SK-N-SH (cell line): ENCODE results near the gene STYXL1. TPM values are rescaled to one million over a fixed set of nuclear protein-coding genes. Genes with fewer than 3 reads are reported as not detected.
A peak's percentile ranks its signal among the peaks of the same experiment; 100 is the strongest.

Experiments
- CTCF ChIA-PET: fragments of 300-600, 350-600 bp; formaldehyde crosslinking; extraction: SDS; loops from one replicate; lab custom pipeline; 2021; lab: Yijun Ruan, JAX
- POLR2A ChIA-PET: fragments of 350-600 bp; sonication (Branson Sonifier 250); formaldehyde crosslinking; extraction: SDS; loops from one replicate; lab custom pipeline; 2020; ENCODE audit warnings: antibody characterized with exemption, inconsistent platforms; lab: Yijun Ruan, JAX
- DNase-seq: peaks from one replicate; pipeline ENCODE4 v3.0.0; 2012
- H2AFZ ChIP-seq: fragments of 200-600 bp; sonication (generic); 2 replicates; pipeline ENCODE4 v1.8.1; 2016; ENCODE audit warnings: antibody characterized with exemption, mild to moderate bottlenecking, low read depth
- H3F3A ChIP-seq: fragments of 200-600 bp; sonication (generic); replicated peaks from 2 replicates; pipeline ENCODE3; 2016; ENCODE audit warnings: antibody characterized with exemption, mild to moderate bottlenecking; ENCODE audit not compliant: insufficient read depth
- H3K27ac ChIP-seq, 2 experiments: fragments of 200-500 bp in 1 of 2; fragments of 200-600 bp in 1 of 2; sonication (Bioruptor generic) in 1 of 2; sonication (generic), shearing (Covaris generic) in 1 of 2; 2 replicates each; pipeline versions ENCODE4 v1.5.1 to v1.6.1; 2014 to 2016; ENCODE audit warnings: low read depth in 2 of 2, inconsistent platforms in 1 of 2, low read length in 1 of 2, mild to moderate bottlenecking in 1 of 2, mixed read lengths in 1 of 2
- H3K27me3 ChIP-seq: fragments of 200-600 bp; sonication (generic), shearing (Covaris generic); 2 replicates; pipeline ENCODE4 v1.6.1; 2016; ENCODE audit warnings: mixed run types; ENCODE audit not compliant: insufficient read depth
- H3K36me3 ChIP-seq, 2 experiments: fragments of 200-500 bp in 1 of 2; fragments of 200-600 bp in 1 of 2; sonication (Bioruptor generic) in 1 of 2; sonication (generic) in 1 of 2; replicated peaks in 1 of 2; 2 replicates each; pipeline versions ENCODE3 to v1.5.1; 2014 to 2016; ENCODE audit warnings: low read length in 1 of 2, mild to moderate bottlenecking in 1 of 2; ENCODE audit not compliant: insufficient read depth in 2 of 2, control insufficient read depth in 1 of 2
- H3K4me1 ChIP-seq, 2 experiments: fragments of 200-500 bp in 1 of 2; fragments of 200-600 bp in 1 of 2; sonication (Bioruptor generic) in 1 of 2; sonication (generic), shearing (Covaris generic) in 1 of 2; 2 replicates each; pipeline versions ENCODE4 v1.5.1 to v1.6.1; 2014 to 2016; ENCODE audit warnings: low read depth in 1 of 2, low read length in 1 of 2, mixed run types in 1 of 2; ENCODE audit not compliant: insufficient read depth in 2 of 2, control insufficient read depth in 1 of 2
- H3K4me2 ChIP-seq: fragments of 200-600 bp; sonication (generic), shearing (Covaris generic); 2 replicates; pipeline ENCODE4 v1.6.1; 2017; ENCODE audit warnings: mixed run types
- H3K4me3 ChIP-seq, 2 experiments: fragments of 200-500 bp in 1 of 2; fragments of 200-600 bp in 1 of 2; sonication (Bioruptor generic) in 1 of 2; sonication (generic), shearing (Covaris generic) in 1 of 2; 2 replicates each; pipeline versions ENCODE4 v1.5.1 to v1.8.1; 2014 to 2016; ENCODE audit warnings: low read depth in 2 of 2, inconsistent platforms in 1 of 2, low read length in 1 of 2, mild to moderate bottlenecking in 1 of 2, mixed read lengths in 1 of 2, moderate library complexity in 1 of 2
- H3K79me2 ChIP-seq: fragments of 200-600 bp; sonication (generic); 2 replicates; pipeline ENCODE4 v1.8.1; 2017; ENCODE audit warnings: mild to moderate bottlenecking; ENCODE audit not compliant: insufficient read depth
- H3K9ac ChIP-seq: fragments of 200-600 bp; sonication (generic); 2 replicates; pipeline ENCODE4 v1.6.1; 2017; ENCODE audit warnings: mixed run types
- H3K9me2 ChIP-seq: fragments of 200-600 bp; sonication (generic); 2 replicates; pipeline ENCODE4 v1.6.1; 2017; ENCODE audit warnings: mixed run types
- H3K9me3 ChIP-seq: fragments of 200-600 bp; sonication (generic); 2 replicates; pipeline ENCODE4 v1.6.1; 2017; ENCODE audit warnings: mixed run types, mild to moderate bottlenecking, moderate library complexity
- H4K20me1 ChIP-seq: fragments of 200-600 bp; sonication (generic); 2 replicates; pipeline ENCODE4 v1.6.1; 2017; ENCODE audit warnings: mild to moderate bottlenecking, mixed run types; ENCODE audit not compliant: insufficient read depth
- CHD2 ChIP-seq: fragments of 150-350 bp; IDR thresholded peaks from 2 replicates; pipeline ENCODE4 v1.6.1; 2018; ENCODE audit warnings: low read length; ENCODE audit not compliant: partially characterized antibody
- CTCF ChIP-seq: fragments of 200-600 bp; sonication (generic); IDR thresholded peaks from 2 replicates; pipeline ENCODE4 v1.6.1; 2017; ENCODE audit warnings: antibody characterized with exemption, mild to moderate bottlenecking, moderate library complexity
- ELF1 ChIP-seq: IDR thresholded peaks from 2 replicates; pipeline ENCODE4 v1.4.0; 2012
- EP300 ChIP-seq, 2 experiments: IDR thresholded peaks; 2 replicates each; pipeline versions ENCODE4 v1.4.0 to v1.6.1; 2012; ENCODE audit warnings: borderline replicate concordance in 1 of 2, low read depth in 1 of 2, low read length in 1 of 2
- EZH2phosphoT487 ChIP-seq: fragments of 200-600 bp; sonication (generic); IDR thresholded peaks from 2 replicates; pipeline ENCODE4 v1.6.1; 2017; ENCODE audit warnings: low read depth, mixed run types, mild to moderate bottlenecking, antibody characterized with exemption, moderate library complexity, borderline replicate concordance
- FOSL2 ChIP-seq: IDR thresholded peaks from 2 replicates; pipeline ENCODE4 v1.4.0; 2012; ENCODE audit warnings: low read depth, mild to moderate bottlenecking, moderate library complexity, borderline replicate concordance
- FOXJ3 ChIP-seq: sonication (generic); formaldehyde crosslinking; IDR thresholded peaks from 2 replicates; pipeline ENCODE4 v1.5.1; 2020; ENCODE audit warnings: mild to moderate bottlenecking, missing genetic modification reagents
- FOXM1 ChIP-seq: IDR thresholded peaks from 2 replicates; pipeline ENCODE4 v1.4.0; 2012; ENCODE audit warnings: low read depth, mild to moderate bottlenecking
- GABPA ChIP-seq: IDR thresholded peaks from 2 replicates; pipeline ENCODE4 v1.4.0; 2012; ENCODE audit warnings: low read depth, mild to moderate bottlenecking
- JUND ChIP-seq: IDR thresholded peaks from 2 replicates; pipeline ENCODE4 v1.4.0; 2012
- MEF2A ChIP-seq: IDR thresholded peaks from 2 replicates; pipeline ENCODE4 v1.4.0; 2012; ENCODE audit warnings: low read depth, borderline replicate concordance
- MXI1 ChIP-seq: IDR thresholded peaks from 2 replicates; pipeline ENCODE4 v1.6.1; 2012; ENCODE audit warnings: mild to moderate bottlenecking, low read depth, low read length, improper control_type of control experiment
- NFIC ChIP-seq: IDR thresholded peaks from 2 replicates; pipeline ENCODE4 v1.4.0; 2012; ENCODE audit warnings: borderline replicate concordance
- NRF1 ChIP-seq: IDR thresholded peaks from 2 replicates; pipeline ENCODE4 v1.6.1; 2012; ENCODE audit warnings: low read depth, mild to moderate bottlenecking, low read length
- POLR2AphosphoS5 ChIP-seq: IDR thresholded peaks from 2 replicates; pipeline ENCODE4 v1.6.1; 2012; ENCODE audit warnings: low read depth, low read length
- RAD21 ChIP-seq: IDR thresholded peaks from 2 replicates; pipeline ENCODE4 v1.6.1; 2012; ENCODE audit warnings: mild to moderate bottlenecking, low read length
- RCOR1 ChIP-seq: fragments of 150-350 bp; IDR thresholded peaks from 2 replicates; pipeline ENCODE4 v1.6.1; 2017; ENCODE audit warnings: antibody characterized with exemption, low read length
- RFX5 ChIP-seq: IDR thresholded peaks from 2 replicates; pipeline ENCODE4 v1.6.1; 2012; ENCODE audit warnings: mild to moderate bottlenecking, improper control_type of control experiment, low read length
- RXRA ChIP-seq: IDR thresholded peaks from 2 replicates; pipeline ENCODE4 v1.4.0; 2012; ENCODE audit warnings: low read depth, mild to moderate bottlenecking, borderline replicate concordance
- SIN3A ChIP-seq: IDR thresholded peaks from 2 replicates; pipeline ENCODE4 v1.6.1; 2012; ENCODE audit warnings: low read depth, mild to moderate bottlenecking, low read length, moderate library complexity, borderline replicate concordance
- SMC3 ChIP-seq: IDR thresholded peaks from 2 replicates; pipeline ENCODE4 v1.6.1; 2012; ENCODE audit warnings: low read depth, low read length, improper control_type of control experiment
- TAF1 ChIP-seq: IDR thresholded peaks from 2 replicates; pipeline ENCODE4 v1.6.1; 2012; ENCODE audit warnings: low read depth, mild to moderate bottlenecking, low read length, moderate library complexity, borderline replicate concordance
- TCF12 ChIP-seq: IDR thresholded peaks from 2 replicates; pipeline ENCODE4 v1.4.0; 2012
- TEAD4 ChIP-seq: IDR thresholded peaks from 2 replicates; pipeline ENCODE4 v1.4.0; 2012; ENCODE audit warnings: mild to moderate bottlenecking, borderline replicate concordance; ENCODE audit not compliant: insufficient read depth
- YY1 ChIP-seq: IDR thresholded peaks from 2 replicates; pipeline ENCODE4 v1.4.0; 2012; ENCODE audit warnings: low read depth, mild to moderate bottlenecking
- ZBTB33 ChIP-seq: IDR thresholded peaks from 2 replicates; pipeline ENCODE4 v1.4.0; 2012; ENCODE audit warnings: low read depth, borderline replicate concordance
- WGBS: methylation state at CpG from one replicate; pipeline ENCODE4 v1.1.6; 2017; ENCODE audit warnings: low lambda C conversion rate; 5-methylcytosine and 5-hydroxymethylcytosine counted together
- polyA plus RNA-seq, 3 experiments: library from polyadenylated mRNA; depleted of rRNA; stranded (reverse); fragments of >200 nt; gene quantifications; 2 replicates each; pipeline ENCODE4 v1.2.3, GENCODE V29; 2012
- TF ChIP-seq, protein P1 (sequence below): IDR thresholded peaks from 2 replicates; pipeline ENCODE4; 2012
- TF ChIP-seq, protein P2 (sequence below): IDR thresholded peaks from 2 replicates; pipeline ENCODE4 v1.4.0; 2012; ENCODE audit warnings: low read depth, borderline replicate concordance

Gene STYXL1
- 86.6 and 89.4 TPM in 2 replicates for polyA plus RNA-seq (2012; rRNA removed)
- 68.1 and 79.1 TPM in 2 replicates for polyA plus RNA-seq (2012; cell fraction: cytosol; rRNA removed)
- polyA plus RNA-seq (2012; cell fraction: nucleus; rRNA removed) = 66.0 and 75.5 TPM in 2 replicates

- peak within 1 kb of the TSS; percentile 73 to 97 for H3K4me3 ChIP-seq
- H3K27me3 ChIP-seq = no peaks in the 10 kb centered on the region
- no peaks in the 10 kb centered on the region for H3K9me3 ChIP-seq
- peaks cover 0 to 9% of the 10 kb centered on the region in 2 experiments; a peak in 2 of 4 replicates for H3K4me1 ChIP-seq
- peak within 1 kb of the TSS; percentile 92 for H2AFZ ChIP-seq
- H3K9me2 ChIP-seq = no peaks in the 10 kb centered on the region
- H4K20me1 ChIP-seq = peaks cover 21% of the 10 kb centered on the region
- peaks cover 96% of the 10 kb centered on the region for H3K79me2 ChIP-seq
- peaks cover 6% of the 10 kb centered on the region in 2 experiments for H3K36me3 ChIP-seq
- CTCF ChIA-PET = interaction anchor here (0.6 to 2.0 kb wide), 13 partner anchors 8 to 270 kb away, joined by 3 to 10 read pairs (median 3); no protein-coding TSS in a partner anchor
- 1% methylated on average over 34 of the region's 58 CpGs for WGBS
- peak; percentile 99 for DNase-seq
- H3F3A ChIP-seq = peaks cover 6% of the 10 kb centered on the region
- H3K4me2 ChIP-seq = peak within 1 kb of the TSS; percentile 97
- POLR2A ChIA-PET = interaction anchor here (0.6 to 1.6 kb wide), 20 partner anchors 9 to 1963 kb away, joined by 3 to 10 read pairs (median 4); partner anchors contain the start of genes POR, RHBDD2 and TMEM120A
- peak within 1 kb of the TSS; percentile 81 to 86 for H3K27ac ChIP-seq
- peak within 1 kb of the TSS; percentile 97 for H3K9ac ChIP-seq
- TF ChIP-seq ELF1 (peak; percentile 99), RFX5 (no peak), NRF1 (no peak), YY1 (peak; percentile 49), MXI1 (peak; percentile 99), CHD2 (peak; percentile 100), GABPA (peak; percentile 97), SMC3 (no peak), FOSL2 (no peak; the same call in 1 of the 2 replicates), NFIC (peak; percentile 60; the same call in 1 of the 2 replicates), JUND (no peak; the same call in 1 of the 2 replicates), SIN3A (peak; percentile 100), RXRA (no peak), FOXJ3 (CRISPR knock-in tag) (peak; percentile 42; the same call in 1 of the 2 replicates), CTCF (no peak), RCOR1 (peak; percentile 52; the same call in 1 of the 2 replicates), POLR2AphosphoS5 (peak; percentile 98), EP300 (IDR thresholded peaks at IDR 0.05; ENCODE audit: borderline replicate concordance in 1 of 2, low read depth in 1 of 2, low read length in 1 of 2) (no peak), FOXM1 (no peak), TEAD4 (0 out of 2 replicates have a peak, but pooled peaks have one; percentile 10), MEF2A (no peak), ZBTB33 (peak; percentile 100), TAF1 (peak; percentile 97), RAD21 (no peak), TCF12 (no peak; the same call in 1 of the 2 replicates), EZH2phosphoT487 (no peak)
- TF ChIP-seq, protein P1, sequence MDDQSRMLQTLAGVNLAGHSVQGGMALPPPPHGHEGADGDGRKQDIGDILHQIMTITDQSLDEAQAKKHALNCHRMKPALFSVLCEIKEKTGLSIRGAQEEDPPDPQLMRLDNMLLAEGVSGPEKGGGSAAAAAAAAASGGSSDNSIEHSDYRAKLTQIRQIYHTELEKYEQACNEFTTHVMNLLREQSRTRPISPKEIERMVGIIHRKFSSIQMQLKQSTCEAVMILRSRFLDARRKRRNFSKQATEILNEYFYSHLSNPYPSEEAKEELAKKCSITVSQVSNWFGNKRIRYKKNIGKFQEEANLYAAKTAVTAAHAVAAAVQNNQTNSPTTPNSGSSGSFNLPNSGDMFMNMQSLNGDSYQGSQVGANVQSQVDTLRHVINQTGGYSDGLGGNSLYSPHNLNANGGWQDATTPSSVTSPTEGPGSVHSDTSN = peak; percentile 16; the same call in 1 of the 2 replicates
- TF ChIP-seq, protein P2, sequence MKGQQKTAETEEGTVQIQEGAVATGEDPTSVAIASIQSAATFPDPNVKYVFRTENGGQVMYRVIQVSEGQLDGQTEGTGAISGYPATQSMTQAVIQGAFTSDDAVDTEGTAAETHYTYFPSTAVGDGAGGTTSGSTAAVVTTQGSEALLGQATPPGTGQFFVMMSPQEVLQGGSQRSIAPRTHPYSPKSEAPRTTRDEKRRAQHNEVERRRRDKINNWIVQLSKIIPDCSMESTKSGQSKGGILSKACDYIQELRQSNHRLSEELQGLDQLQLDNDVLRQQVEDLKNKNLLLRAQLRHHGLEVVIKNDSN = 0 out of 2 replicates have a peak, but pooled peaks have one; percentile 33
Measured at GRCh38 chr7:76047811-76048667, at the start of gene STYXL1, which contains the start of gene MDH2. Gene STYXL1, minus strand, starts transcription at chr7:76048000. Its CDS starts 17,477 bp downstream, at chr7:76030523. Gene MDH2, plus strand, starts transcription at chr7:76048106. Its CDS starts 55 bp downstream, at chr7:76048161.
